ENCODE data around the gene MDGA2. TPM values are rescaled to one million over a fixed set of nuclear protein-coding genes. Genes with fewer than 3 reads are reported as not detected.

MDGA2 gene
- total RNA-seq, 6 donors from 2014 or later = 0.61 TPM; not detected in 5

- Histone ChIP-seq H3K27me3 (no peaks in the 10 kb centered on the region), H3K9me3 (no peaks in the 10 kb centered on the region), H3K27ac (no peak overlapping the region), H3K4me1 (peaks cover 0 to 5% (median 0%) of the 10 kb centered on the region in 4 donors), H3K4me3 (no peak overlapping the region), H3K36me3 (no peaks in the 10 kb centered on the region)
- TF ChIP-seq CTCF (IDR thresholded peaks at IDR 0.05) (no peak), EP300 (IDR thresholded peaks at IDR 0.05) (peak in 1 of 4 donors; percentile 34)
- 48 to 89% methylated on average over 1 of the region's 1 CpG for WGBS, 2 donors
- ATAC-seq (ENCODE audit: low FRiP score in 2 of 2) = peak in 1 of 2 donors; percentile 47
- peak in 1 of 2 donors; percentile 45 for DNase-seq
Measured at GRCh38 chr14:47277703-47278102, 397.7 kb downstream of the MDGA2 start.

GRCh38 chr14:47276931-47277330 is 398.5 kb downstream of the MDGA2 start:
- DNase-seq = no peak
- no peak overlapping the region for H3K27ac ChIP-seq

GRCh38 chr14:47273939-47274338 is 401.5 kb downstream of the MDGA2 start:
- no peaks in the 10 kb centered on the region for H3K36me3 ChIP-seq
- H3K4me3 ChIP-seq = no peak overlapping the region
- no peaks in the 10 kb centered on the region for H3K27me3 ChIP-seq
- TF ChIP-seq POLR2A (IDR thresholded peaks at IDR 0.05) (no peak), CTCF (IDR thresholded peaks at IDR 0.05) (no peak), POLR2AphosphoS5 (IDR thresholded peaks at IDR 0.05) (no peak), EP300 (IDR thresholded peaks at IDR 0.05) (no peak)
- DNase-seq (no peak), ATAC-seq (ENCODE audit: low FRiP score in 2 of 2) (no peak)
- WGBS, 2 donors = 73 to 84% methylated on average over 5 of the region's 5 CpGs
- no peak overlapping the region for H3K27ac ChIP-seq
- H3K9me3 ChIP-seq = no peaks in the 10 kb centered on the region
- peaks cover 0 to 5% (median 0%) of the 10 kb centered on the region in 4 donors for H3K4me1 ChIP-seq

More at GRCh38 chr14:47276931-47277330, 398.5 kb downstream of the MDGA2 start:
- Histone ChIP-seq H3K9me3 (no peaks in the 10 kb centered on the region), H3K4me1 (peaks cover 0 to 5% (median 0%) of the 10 kb centered on the region in 4 donors), H3K36me3 (no peaks in the 10 kb centered on the region), H3K27me3 (no peaks in the 10 kb centered on the region), H3K4me3 (no peak overlapping the region)
- WGBS, 2 donors = 58 to 59% methylated on average over 3 of the region's 3 CpGs
- ATAC-seq (ENCODE audit: low FRiP score in 2 of 2) = no peak
- TF ChIP-seq POLR2AphosphoS5 (IDR thresholded peaks at IDR 0.05) = no peak
- no peak for TF ChIP-seq CTCF (IDR thresholded peaks at IDR 0.05)
- TF ChIP-seq POLR2A (IDR thresholded peaks at IDR 0.05) = no peak
- TF ChIP-seq EP300 (IDR thresholded peaks at IDR 0.05) = no peak

GRCh38 chr14:47270715-47271114 is 404.7 kb downstream of the MDGA2 start:
- WGBS, 2 donors = 57 to 71% methylated on average over 4 of the region's 4 CpGs

More at GRCh38 chr14:47270715-47271114, 404.7 kb downstream of the MDGA2 start:
- TF ChIP-seq CTCF (IDR thresholded peaks at IDR 0.05) = no peak
- ATAC-seq (ENCODE audit: low FRiP score in 2 of 2) (no peak), DNase-seq (no peak)
- H3K36me3 ChIP-seq = no peaks in the 10 kb centered on the region
- H3K4me1 ChIP-seq = no peaks in the 10 kb centered on the region
- no peaks in the 10 kb centered on the region for H3K9me3 ChIP-seq
- no peaks in the 10 kb centered on the region for H3K27me3 ChIP-seq
- no peak overlapping the region for H3K27ac ChIP-seq
- no peak overlapping the region for H3K4me3 ChIP-seq

Data from upper lobe of left lung (tissue), 6 donors.